A549 (cell line): ENCODE data around the gene SLC26A1.

Experiments
- CTCF ChIP-seq: fragments of >200 bp; sonication (Bioruptor Twin); formaldehyde crosslinking; IDR thresholded peaks from 3 replicates; pipeline ENCODE4 v1.5.1; 2016
- MAZ ChIP-seq: fragments of 150-350 bp; IDR thresholded peaks from 2 replicates; pipeline ENCODE4 v1.6.1; 2014; ENCODE audit warnings: antibody characterized with exemption, low read depth, low read length, borderline replicate concordance
- NR3C1 ChIP-seq: fragments of >200 bp; sonication (Bioruptor Twin); formaldehyde crosslinking; IDR thresholded peaks from 3 replicates; pipeline ENCODE4 v1.6.1; 2017
- POLR2A ChIP-seq: IDR thresholded peaks from 2 replicates; pipeline ENCODE4 v1.6.1; 2012; ENCODE audit warnings: mild to moderate bottlenecking, low read length
- RAD21 ChIP-seq, 2 experiments: fragments of >200 bp in 1 of 2; sonication (Bioruptor Twin) in 1 of 2; formaldehyde crosslinking in 1 of 2; IDR thresholded peaks in 1 of 2; conservative IDR thresholded peaks in 1 of 2; 2 replicates in 1 of 2; 3 replicates in 1 of 2; pipeline ENCODE4 v1.6.1; 2012 to 2018; ENCODE audit warnings: inconsistent platforms in 1 of 2
- TP53 ChIP-seq: fragments of 250-450 bp; sonication (Bioruptor Pico); IDR thresholded peaks from 2 replicates; pipeline ENCODE4 v1.5.0; 2021; ENCODE audit warnings: mild to moderate bottlenecking, moderate library complexity

GRCh38 chr4:965766-966134, 27.5 kb downstream of the SLC26A1 start:
- TF ChIP-seq POLR2A (no peak), NR3C1 (no peak), MAZ (no peak), TP53 (CRISPR knock-in tag) (no peak), RAD21 (conservative IDR thresholded peaks at IDR 0.05 in 1 of 2, IDR thresholded peaks at IDR 0.05 in 1 of 2) (no peak), CTCF (no peak)
